GM18868 (cell line): Measurements from ENCODE around the gene SSC4D.
"Not testable (repeated sequence)": the region's sequence is repeated elsewhere in the genome, so short reads cannot be mapped to it uniquely, and the experiment has no call there.

Experiments
- ATAC-seq: cut with Tn5 transposase; IDR thresholded peaks from one replicate; pipeline ENCODE4 v1.9.1; 2021; ENCODE audit warnings: mild to moderate bottlenecking, moderate library complexity; ENCODE audit not compliant: unreplicated experiment

SSC4D gene

DNA sequence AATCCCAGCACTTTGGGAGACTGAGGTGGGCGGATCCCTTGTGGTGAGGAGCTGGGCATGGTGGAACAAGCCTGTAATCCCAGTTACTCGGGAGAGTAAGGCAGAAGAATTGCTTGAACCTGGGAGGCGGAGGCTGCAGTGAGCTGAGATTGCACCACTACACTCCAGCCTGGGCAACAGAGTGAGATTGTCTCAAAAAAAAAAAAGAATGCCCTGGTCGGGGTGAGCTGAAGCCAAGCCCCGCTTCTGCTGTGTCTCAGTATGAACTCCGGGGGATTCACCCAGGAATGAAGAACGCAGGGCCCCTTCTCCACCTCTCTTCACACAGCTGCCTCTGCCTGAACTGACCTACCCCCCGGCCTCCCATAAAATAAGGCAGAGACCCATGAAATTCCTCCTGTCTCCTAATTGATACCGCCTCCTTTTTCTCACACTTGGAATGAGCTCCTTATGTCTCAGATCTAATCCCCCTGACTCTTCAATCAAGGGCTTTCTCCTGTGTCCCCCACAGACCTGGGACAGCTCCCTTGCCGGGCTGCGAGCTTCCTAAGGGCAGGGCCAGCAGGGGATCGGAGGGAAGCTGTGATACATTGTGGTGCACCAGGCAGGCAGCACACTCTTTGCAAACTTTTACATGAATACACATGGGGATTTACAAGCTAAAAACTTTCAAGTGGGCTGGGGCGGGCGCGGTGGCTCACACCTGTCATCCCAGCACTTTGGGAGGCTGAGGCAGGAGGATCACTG, 14.3 kb upstream of the SSC4D start:
- ATAC-seq = no peak

DNA sequence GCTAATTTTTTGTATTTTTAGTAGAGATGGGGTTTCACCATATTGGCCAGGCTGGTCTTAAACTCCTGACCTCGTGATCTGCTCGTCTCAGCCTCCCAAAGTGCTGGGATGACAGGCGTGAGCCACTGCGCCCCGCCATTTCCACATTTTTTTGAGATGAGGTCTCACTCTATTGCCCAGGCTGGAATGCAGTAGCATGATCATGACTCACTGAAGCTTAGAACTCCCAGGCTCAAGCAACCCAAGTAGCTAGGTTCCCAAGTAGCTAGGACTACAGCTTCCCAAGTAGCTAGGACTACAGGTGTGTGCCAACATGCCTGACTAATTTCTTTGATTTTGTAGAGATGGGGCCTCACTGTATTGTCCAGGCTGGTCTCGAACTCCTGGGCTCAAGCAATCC, 11.6 kb upstream of the SSC4D start:
- ATAC-seq = not testable (repeated sequence)

DNA sequence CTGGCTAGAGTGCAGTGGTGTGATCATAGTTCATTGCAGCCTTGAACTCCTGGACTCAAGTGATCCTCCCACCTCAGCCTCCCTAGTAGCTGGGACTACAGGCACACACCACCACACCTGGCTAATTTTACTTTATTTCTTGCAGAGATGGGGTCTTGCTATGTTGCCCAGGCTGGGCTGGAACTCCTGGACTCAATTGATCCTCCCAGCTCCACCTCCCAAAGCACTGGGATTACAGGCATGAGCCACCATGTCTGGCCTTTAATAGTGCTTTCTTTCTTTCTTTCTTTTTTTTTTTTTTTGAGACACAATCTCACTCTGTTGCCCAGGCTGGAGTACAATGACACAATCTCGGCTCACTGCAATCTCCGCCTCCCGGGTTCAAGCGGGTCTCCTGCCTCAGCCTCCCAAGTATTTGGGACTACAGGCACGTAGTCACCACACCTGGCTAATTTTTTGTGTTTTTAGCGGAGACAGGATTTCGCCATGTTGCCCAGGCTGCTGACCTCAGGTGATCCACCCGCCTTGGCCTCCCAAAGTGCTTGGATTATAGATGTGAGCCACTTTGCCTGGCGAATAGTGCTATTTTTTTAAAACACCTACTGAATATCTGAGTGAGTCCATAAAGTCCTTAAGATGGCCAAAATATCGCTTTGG, 8.3 kb upstream of the SSC4D start:
- not testable (repeated sequence) for ATAC-seq

DNA sequence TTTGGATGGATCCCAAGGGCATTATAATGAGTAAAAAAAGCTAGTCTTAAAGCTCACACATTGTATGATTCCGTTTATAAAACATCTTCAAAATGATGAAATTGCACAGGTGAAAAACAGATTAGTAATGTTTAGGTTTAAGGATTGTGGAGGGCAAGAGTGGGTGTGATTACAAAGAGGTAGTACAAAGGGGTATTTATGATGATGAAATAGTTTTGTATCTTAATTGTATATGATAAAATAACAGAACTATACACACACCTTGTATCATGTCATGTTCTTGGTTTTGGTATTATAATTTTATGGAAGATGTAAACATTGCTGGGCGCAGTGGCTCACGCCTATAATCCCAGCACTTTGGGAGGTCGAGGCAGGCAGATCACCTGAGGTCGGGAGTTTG, 2.8 kb upstream of the SSC4D start:
- ATAC-seq = no peak

DNA sequence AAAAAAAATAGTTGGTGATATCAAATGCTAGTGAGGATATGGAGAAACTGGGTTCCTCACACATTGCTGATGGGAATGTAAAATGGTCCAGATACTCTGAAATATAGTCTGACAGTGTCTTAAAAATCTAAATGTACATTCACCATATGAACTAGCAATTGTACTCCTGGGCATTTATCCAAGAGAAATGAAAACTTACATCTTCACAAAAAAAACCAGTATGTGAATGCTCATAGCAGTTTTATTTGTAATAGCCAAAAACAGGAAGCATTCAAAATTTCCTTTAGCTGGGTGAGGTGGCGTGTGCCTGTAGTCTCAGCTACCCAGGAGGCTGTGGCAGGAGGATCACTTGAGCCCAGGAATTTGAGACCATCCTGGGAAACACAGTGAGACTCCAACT, 2.1 kb upstream of the SSC4D start:
- ATAC-seq = no peak

DNA sequence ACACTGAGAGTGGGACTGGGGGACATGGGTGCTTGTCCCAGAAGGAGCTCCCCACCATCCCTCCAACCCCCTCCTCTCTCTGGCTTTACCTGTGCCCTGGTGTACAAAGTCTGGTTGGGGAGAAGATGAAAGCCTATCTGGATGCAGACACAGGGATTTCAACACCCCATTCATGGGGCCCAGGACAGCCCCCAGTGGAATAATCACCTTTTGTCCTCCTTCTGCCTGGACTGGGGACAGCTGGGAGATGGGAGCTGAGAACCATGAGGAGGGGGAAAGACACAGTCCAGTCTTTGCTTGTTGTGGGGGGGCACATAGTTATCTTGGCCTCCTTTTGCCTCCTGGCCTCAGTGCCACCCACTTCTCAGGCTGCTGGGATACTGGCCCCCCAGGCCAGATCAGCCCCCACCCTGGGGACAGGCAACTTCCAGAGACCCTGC, 1.4 kb downstream of the SSC4D start:
- ATAC-seq = no peak

- ATAC-seq = no peak
These were observed 1.8 kb downstream of the SSC4D start for GRCh38 chr7:76407718-76408117.

- no peak for ATAC-seq
These were observed 3.8 kb downstream of the SSC4D start for GRCh38 chr7:76405738-76406137.

DNA sequence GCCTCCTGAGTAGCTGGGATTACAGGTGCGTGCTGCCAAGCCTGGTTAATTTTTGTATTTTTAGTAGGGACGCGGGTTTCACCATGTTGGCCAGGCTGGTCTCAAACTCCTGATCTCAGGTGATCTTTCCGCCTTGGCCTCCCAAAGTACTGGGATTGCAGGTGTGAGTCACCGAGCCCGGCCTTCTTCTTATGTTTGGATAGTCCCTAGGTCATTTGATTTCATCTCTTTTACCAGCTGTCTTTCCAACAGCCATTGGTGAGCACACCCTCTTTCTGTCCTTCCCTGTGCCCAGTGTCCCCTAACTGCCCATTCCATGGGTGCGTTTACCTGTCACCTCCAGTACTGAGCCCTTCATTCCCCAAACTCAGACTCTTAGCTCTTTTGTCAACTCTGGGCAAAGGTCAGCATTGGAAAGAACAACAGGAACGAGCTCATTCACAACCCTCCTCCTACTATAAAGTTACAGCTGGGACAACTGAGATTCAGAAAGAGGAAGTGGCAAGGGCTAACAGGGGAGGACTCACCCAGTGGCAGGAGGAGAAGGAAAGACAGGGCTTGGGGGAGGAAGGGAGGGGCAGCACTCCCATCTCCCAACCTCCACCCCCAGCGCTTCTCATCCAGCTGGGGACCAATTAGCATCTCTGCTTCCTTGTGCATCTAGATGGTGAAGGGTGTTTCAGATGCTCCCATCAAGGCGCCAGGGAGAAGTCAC, 5.6 kb downstream of the SSC4D start:
- ATAC-seq = no peak

GRCh38 chr7:76403097-76403496, 6.4 kb downstream of the SSC4D start:
- ATAC-seq = not testable (repeated sequence)

DNA sequence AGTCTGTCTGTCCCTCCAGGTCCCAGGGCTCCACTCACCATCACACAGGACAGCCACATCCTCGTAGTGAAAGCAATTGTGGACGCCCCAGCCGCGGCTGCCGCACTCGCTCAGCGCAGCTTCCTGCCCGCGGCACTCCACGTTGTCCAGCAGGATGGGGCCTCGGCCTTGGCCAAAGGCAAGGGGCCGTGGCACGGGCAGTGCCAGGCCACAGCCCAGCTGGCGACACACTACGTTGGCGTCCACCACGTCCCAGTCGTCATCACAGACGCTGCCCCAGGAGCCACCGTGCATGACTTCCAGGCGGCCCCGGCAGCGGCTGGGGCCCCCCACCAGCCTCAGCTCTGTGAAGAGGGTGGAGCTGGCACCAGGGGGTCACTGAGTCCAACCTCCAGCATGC, 9.2 kb downstream of the SSC4D start:
- no peak for ATAC-seq

- peak; percentile 34 for ATAC-seq
These were observed 11.9 kb downstream of the SSC4D start for GRCh38 chr7:76397409-76398183.

- no peak for ATAC-seq
These were observed 12.6 kb downstream of the SSC4D start for GRCh38 chr7:76396864-76397263.

DNA sequence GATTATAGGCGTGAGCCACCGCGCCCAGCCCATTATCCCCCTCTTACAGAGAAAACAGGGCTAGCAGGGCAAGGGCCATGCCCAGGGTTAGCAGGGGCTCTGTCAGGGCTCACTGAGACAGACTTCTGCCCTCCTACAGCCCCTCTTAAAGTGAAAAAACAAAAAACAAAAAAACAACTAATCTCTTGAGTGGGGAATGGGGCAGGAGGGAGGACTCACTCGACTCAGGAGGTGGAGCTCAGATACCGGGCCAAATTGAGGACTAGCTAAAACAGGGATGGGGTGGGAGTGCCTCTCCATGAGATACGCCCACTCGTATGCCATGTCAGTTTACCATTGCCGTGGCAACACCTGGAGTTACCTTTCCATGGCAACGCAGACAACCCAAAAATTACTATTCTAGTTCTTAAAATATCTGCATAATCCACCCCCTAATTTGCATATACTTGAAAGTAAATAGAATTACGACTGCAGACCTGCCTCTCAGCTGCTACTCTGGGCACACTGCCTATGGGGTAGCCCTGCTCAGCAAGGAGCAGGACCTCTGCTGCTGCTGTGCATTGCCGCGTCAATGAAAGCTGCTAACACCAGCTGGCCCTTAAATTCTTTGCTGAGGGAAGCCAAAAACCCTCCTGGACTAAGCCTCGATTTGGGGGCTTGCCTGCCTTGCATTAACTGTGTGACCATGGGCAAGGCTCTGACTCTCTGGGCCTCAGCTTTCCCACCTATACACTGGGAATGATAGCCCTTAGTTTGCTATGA, 13.4 kb downstream of the SSC4D start:
- no peak for ATAC-seq

- not testable (repeated sequence) for ATAC-seq
These were observed 13.9 kb downstream of the SSC4D start for GRCh38 chr7:76395605-76395964.

DNA sequence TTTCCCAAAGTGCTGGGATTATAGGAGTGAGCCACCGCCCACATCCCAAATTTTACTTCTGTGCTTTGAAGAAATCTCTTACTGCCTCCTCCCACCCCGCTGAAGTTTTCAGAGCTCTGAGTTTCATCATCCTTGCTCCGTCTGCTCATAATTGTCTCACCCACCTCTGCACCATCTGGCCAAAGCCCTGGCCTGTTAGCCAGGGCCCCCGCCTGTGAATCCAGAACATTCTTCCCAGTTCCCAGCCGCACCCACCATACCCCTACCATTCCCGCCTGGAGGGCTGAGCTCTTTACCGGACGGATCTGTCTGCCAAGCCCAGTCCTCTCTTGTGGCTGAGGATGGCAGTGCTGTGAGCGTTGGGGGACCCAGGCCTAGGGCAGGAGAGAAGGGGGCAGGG, 14.5 kb downstream of the SSC4D start:
- no peak for ATAC-seq

DNA sequence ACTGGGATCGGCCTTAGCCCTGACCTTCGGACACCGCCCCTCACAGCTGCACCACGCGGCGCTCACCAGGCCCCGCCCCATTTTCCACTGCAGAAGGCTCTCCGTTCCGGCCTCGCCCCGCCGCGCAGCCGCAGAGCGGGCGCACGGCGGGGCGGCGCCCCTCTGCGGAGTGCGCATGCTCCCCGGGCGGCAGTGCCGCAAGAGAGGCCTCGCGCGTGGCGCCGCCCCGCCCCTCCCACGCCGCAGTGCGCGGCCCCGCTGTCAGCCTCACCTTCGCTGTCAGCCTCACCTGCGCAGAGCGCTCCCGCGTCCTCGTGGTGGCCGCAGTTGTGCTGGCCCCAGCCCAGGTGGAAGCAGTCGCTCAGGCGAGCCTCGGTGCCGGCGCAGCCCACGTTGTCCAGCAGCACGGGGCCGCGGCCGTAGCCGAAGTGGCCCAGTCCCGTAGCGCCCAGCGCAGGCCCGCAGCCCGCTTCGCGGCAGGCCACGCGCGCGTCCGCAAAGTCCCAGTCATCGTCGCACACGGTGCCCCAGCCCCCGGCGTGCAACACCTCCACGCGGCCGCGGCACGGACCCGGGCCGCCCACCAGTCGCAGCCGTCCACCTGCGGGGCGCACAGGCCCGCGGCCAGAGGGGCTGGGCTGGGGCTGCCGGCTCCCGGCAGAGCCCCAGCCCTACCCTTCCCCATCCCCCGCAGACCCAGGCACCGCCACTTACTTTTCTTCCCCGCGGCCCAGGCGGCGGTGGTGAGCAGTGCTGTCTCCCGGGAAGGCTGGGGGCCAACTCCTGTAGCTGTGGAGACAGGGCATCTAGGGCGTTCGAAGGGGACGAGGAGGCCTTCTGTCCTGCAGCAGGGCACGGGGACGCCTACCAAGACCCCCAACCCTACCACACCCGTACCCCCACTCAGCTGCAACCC, 16.1 kb downstream of the SSC4D start:
- peak; percentile 84 for ATAC-seq

GRCh38 chr7:76392531-76393115, 16.9 kb downstream of the SSC4D start:
- no peak for ATAC-seq

DNA sequence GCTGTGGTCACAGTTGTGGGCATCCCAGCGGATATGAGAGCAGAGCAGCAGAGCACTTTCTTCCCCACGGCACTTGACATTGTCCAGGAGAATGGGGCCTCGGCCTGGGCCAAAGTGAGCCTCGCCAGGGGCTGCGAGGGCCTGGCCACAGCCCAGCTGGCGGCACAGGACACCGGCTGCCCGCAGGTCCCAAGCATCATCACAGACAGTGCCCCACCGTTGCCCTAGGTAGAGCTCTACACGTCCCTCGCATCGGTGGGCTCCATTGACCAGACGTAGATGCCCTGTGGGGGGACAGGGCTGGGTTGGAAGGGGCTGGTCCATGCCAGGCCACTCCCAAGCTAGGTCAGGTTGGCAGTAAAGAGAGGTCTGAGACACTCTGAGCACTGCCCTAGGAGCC, 19.4 kb downstream of the SSC4D start:
- ATAC-seq = no peak
